NCI-H748 treated with DMSO at 0.1 percent for 48 hours (cell line): ENCODE data around the gene FUBP3.

Experiments used
- DNase-seq: peaks from one replicate; lab custom pipeline; 2025; lab: John Stamatoyannopoulos, UW

The FUBP3 gene

DNA sequence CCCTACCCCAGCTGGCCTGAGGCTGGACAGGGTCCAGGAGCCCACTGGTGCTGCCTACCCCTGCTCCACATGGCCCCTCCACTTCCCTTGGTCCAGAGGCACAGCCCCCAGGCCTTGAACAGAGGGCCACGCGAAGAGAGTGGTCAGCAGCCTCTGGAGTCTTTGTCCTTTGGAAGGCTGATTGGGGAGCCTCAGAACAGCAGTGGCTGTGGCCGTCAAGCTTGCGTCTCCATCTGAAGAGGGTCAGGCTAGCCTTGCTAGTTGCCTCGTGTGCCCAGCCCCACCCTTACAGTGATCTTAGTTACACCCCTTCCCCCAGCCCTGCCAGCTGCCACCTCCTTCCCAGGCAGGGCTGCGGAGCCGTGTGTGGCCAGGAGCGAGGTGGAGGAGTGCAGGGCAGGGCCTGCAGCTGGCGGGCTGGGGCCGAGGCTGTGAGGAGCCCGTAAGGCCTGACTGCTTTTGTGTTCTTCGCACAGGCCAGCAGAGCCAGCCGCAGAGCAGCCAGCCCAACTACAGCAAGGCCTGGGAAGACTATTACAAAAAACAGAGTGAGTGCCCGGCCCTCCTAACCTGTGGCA, 54.9 kb downstream of the FUBP3 start:
- DNase-seq, result no peak

DNA sequence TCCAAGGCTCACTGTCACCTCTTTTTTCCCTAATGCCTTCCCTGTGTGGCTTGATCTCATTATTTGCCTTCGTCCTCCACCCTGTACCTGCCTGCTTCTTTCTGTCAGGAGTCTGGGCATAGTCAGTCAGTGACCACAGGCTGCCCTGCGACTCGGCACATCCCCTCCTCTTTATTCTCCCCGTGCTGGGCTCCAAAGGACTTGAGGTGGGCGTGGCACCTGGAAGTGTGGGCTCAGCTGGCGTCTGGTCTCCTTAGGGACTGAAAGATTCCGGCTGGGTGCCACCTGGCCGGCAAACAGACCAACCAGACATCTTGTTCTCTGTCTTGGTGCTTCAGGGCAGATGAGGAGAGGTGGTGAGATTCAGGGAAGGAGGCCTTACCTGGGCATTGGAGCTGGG, 55.4 kb downstream of the FUBP3 start:
- no peak for DNase-seq

- DNase-seq, result no peak
Measured at GRCh38 chr9:130635306-130635705, 55.9 kb downstream of the FUBP3 start.

DNA sequence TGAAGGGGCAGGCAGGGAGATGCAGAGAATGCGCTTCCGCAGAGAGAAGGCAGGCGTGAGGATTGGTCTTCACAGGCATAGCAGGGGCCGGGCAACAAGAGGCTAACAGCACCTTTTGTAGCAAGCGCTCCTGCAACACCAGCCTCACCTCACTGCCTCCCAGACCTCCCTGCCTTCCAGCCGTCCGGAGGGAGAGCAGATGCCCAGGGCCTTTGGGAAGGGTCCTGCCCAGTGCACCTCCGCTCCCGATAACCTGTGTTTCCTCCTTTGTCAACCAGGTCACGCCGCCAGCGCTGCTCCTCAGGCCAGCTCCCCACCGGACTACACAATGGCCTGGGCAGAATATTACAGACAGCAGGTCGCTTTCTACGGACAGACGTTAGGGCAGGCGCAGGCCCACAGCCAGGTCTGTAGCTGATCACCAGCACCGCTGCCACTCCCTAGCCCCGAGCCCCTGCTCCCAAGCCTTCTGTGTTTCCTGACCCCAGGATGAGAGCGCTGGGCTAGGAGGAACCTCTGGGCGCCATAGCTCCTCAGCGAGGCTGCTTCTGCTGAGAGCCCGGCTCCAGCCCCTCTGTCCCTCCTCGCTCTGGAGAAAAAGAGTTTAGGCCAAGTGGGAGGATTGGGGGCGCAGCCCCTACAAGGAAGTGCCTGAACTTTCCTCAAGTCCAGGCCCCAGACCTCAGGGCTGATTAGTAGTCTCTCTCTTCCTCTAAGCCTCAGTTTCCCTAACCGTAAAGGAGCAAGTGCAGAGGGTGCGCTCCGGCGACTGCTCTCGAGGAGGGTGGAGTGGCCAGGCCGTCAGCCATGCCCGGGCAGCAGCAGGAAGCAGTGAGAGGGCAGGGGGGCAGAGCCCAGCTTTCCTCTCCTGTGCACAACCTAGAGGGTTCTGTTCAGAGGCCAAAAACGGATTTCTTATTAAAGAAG, 56.6 kb downstream of the FUBP3 start:
- no peak for DNase-seq

GRCh38 chr9:130636648-130637020, 57.3 kb downstream of the FUBP3 start:
- no peak for DNase-seq

DNA sequence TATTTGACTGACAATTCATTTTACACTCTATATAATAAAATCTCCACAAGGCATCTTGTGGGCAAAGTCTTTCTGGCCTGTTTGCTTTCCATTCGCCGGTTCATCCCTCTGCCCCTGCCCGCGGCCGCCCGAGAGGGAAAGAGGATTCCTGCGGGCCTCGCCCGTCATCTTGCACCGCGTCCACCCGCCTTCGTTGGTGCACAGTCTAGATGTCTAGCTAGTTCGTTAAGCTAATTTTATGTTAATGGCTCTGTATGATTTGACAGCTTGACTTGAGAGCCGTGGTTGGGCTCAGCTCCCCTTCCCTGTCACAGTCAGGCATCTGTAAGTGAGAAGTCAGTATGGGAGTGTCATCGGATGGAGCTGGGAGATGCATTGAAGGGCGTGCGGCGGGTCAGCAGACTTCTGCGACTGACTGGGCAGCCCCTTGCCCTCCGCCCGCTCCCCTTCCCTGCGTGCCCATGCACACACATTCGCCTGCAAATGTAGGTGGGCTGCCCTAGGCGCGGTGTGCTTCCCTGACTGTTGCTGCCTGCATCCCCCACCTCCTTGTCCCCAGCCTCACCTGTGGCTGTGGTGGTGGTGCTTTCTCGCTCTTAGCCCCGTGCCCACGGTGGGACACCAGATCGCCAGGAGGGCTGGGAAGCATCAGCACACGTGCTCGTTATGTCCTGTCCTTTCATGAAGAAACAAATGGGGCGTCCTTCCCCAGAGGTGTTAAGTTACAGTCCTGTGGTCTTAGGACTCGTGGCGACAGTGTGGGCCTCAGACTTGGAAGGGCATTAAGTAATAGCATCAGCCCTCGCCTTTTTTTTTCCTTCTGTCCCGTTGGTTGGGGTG, 59.1 kb downstream of the FUBP3 start:
- DNase-seq, result no peak

DNA sequence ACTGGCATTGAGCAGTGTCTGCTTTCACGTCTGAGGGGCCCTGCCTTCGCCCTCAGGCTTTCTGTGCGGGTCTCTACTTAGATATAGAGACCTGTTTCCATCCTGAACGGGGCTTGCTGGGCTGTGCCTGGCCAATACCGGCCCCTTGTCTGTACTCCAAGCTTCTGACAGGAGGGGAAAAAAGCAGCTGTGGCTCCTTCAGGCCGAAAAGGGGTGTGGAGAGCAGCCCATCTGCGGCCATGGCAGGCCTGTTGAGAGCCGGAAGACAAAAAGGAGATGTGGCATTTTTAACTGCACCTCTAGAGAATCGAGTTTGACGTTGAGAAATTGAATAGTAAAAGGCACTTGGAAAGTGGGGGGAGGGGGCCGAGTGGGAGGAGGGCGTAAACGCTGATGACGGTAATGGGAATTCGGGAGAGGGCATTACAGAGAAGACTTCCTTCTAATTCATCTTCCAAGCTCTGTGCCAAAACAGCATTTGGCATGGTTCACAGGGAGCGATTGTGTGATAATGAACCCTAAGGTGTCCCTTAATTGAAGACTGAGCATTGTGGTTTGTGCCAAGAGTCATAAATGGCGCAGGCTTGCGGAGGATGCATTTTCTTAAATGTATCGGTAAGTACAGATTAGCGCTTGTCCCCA, 59.9 kb downstream of the FUBP3 start:
- no peak for DNase-seq

DNA sequence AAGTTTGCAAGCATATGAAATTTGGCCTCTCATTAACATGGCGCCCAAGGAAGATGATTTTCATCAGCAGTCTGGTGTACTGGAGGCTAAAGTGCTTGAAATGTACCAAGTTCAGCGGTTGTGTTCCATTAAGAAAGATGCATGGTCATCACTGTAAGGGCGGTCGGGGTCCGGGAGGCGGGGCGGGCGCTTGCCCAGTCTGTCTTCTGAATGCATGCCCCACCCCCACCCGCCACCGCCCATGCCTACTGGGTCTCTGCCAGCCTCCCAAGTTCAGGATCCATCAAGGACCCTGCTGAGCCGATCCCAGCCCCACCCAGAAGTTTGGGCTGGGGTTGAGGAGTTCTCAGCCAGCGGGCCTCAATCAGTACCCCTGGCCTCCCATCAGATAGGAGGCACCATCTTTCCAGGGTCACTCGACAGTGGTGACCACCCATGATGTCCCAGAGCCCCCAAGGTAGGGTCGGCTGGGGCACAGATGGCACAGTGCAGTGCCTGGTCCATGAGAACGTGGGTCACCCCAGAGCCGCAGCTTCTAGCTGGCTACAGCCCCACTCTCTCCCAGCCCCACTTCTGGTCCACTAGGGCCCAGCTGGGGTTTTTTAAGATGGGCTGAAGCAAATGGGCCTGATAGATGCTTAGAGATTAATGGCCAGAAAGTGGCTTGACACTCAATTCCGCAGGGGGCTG, 60.6 kb downstream of the FUBP3 start:
- no peak for DNase-seq

DNA sequence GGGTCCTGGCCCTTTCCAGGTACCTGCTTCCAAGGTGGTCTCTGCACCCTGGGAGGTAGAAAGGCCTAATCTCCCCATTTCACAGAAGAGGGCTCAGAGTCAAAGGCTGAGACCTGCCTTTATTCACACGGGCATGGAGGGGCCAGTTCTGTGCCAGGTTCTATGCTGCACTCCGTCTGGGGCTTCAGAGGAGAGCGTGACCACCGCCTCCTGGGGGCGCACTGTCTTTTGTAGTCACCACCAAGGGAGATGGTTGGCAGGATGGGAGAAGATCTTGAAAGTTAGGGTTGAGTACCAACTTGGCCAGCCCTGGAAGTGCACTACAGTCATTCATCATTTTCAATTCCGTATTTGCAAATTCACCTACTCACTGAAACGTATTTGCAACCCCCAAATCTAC, 61.3 kb downstream of the FUBP3 start:
- no peak for DNase-seq

DNA sequence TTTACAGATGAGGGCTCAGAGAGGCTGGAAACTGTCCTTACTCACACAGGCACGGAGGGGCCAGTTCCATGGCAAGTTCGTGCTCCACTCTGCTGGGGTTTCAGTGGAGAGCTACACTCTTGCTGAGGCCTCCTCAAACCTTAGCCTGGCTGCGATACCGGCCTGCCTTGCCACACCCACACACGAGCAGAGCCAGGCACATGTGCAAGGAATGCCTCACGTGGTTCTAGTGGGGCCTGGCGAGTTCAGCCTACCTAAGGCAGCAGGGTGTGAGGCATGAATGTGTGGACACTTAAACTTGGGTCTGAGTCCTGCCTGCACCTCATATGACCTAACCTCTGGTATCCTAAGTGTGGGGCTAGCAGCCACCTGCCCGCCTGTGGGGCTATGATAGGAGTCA, 63.5 kb downstream of the FUBP3 start:
- DNase-seq, result no peak

DNA sequence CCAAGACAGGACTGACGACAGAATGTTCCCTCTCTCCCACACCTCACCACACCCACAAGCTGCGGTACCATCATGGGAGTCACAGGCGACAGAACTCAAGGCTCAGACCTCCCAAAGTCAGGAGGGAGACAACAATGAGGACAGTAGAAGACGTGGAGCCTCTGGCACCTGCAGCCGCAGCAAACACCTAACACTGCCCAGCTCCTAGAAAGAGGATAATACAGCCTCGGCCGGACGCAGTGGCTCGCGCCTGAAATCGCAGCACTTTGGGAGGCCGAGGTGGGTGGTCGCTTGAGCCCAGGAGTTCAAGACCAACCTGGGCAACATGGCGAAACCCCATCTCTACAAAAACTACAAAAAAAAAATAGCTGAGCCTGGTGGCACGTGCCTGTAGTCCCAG, 71.8 kb downstream of the FUBP3 start:
- DNase-seq, result no peak

DNA sequence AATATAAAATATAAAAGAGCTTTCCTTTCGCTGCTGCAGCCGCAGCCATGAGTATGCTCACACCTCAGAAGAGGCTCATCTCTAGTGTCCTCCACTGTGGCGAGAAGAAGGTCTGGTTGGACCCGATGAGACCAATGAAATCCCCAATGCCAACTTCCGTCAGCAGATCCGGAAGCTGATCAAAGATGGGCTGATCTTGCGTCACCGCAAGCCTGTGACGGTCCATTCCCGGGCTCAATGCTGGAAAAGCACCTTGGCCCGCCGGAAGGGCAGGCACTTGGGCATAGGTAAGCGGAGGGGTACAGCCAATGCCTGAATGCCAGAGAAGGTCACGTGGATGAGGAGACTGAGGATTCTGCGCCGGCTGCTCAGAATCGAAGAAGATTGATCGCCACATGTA, 72.4 kb downstream of the FUBP3 start:
- DNase-seq, result no peak

- DNase-seq, result no peak
Measured at GRCh38 chr9:130654879-130655278, 75.5 kb downstream of the FUBP3 start.

DNA sequence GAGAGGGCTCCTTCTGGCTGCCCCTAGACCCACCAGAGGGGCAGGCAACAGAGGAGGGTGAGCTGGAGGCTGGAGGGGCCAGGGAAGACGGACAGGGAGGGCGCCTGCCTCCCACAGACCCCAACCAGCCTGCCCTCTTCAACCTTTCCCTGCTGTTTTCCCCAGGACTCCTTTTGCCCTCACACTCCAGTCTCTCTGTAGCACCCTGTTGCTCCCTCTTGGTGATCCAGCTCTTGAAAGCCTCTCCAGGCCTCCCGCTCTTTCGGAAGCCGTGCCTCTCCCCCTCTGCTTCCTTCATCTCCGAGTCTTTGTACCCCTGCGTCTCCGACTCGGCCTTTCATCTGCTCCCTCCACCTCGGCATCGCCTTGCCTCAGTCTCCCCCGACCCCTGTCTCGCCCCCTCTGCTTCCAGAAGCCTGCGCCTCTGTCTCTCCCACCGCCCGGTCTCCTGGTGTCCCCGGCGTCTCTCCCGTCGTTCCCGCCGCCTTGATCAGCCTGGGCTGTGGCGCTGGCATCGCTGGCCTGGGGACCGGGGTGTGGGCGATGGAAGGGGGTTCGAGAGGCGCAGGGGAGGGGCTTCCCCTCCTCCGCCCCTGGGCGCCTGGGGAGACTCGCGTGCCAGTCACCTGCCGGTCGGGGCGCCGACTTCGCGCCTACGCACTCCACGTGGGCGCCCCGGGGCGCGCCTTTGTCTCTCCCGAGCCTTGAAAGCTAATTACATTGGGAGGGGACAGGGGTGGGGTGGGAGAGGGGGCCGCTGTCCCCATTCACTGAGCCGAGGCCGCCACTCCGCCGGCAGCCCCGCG, 79.7 kb downstream of the FUBP3 start:
- no peak for DNase-seq

GRCh38 chr9:130659699-130660248, 80.4 kb downstream of the FUBP3 start:
- no peak for DNase-seq

DNA sequence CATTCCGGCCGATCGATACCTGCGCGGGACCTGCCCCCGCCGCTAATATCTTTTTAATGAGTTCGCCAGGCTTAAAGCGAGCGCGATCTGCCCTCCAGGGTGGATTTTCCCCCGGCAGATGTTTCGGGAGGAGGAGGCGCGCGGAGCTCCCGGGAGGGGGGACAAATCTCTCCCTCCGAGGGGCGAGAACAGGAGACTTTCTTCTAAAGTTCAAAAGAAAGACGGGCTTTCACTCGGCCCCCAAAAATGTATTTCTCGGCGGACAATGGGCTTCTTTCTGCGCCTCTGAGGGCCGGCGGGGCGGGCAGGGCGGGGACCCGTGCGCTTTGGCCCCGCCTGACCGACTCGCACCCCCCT, 80.9 kb downstream of the FUBP3 start:
- no peak for DNase-seq

DNA sequence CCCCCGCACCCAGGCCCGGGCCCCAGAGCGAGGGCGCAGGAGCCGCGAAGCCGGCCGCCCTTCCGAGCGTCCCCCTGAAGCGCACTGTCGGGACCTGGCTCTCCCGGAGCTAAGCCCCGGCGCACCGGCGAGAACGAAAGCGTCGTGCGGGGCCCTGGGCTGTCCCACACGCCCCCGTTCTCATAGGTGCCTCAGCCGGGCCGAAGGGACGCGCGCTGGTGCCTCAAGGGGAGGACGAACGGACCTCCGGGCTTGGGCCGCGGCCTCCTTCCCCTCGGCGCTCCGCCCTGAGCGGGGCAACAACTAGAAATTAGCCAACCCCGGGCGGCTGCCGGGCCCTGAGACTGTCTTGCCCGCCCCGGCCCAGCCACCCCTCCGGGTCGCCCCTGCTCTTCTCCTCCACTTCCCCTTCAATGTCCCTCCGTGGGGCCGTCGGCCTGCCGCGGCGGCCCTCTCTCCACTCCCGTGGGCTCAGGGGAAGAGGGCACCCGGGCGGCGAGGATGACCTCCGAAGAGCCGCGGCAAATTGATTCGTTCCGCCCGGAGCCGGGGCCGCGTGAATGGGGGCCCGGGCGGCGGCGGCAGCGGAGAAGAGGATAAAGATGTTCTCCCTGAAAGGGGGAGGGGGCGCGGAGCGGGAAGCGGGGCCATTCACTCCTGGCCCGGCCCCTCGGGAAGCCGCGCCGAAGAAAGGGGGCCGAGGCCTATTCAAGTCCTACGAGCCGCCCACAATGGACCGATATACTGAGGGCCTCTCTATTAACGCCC, 81.5 kb downstream of the FUBP3 start:
- no peak for DNase-seq

GRCh38 chr9:130661451-130662098, 82.2 kb downstream of the FUBP3 start:
- no peak for DNase-seq
